CD4-positive, alpha-beta T cell (primary cell): ENCODE results near the gene RASGRP4. TPM values are rescaled to one million over a fixed set of nuclear protein-coding genes. Genes with fewer than 3 reads are reported as not detected.

Experiments
- ATAC-seq: fragments of 200-7000 bp; cut with Tn5 transposase; one replicate; pipeline ENCODE4 v1.10.0; 2022; ENCODE audit warnings: mild to moderate bottlenecking; ENCODE audit not compliant: poor library complexity
- CTCF ChIA-PET: fragments of 350-600 bp; sonication (Branson Sonifier 250); formaldehyde crosslinking; loops from one replicate; lab custom pipeline; 2021; ENCODE audit warnings: antibody characterized with exemption, inconsistent platforms; lab: Charles Lee
- POLR2A ChIA-PET: fragments of 350-600 bp; sonication (Branson Sonifier 250); formaldehyde crosslinking; loops from one replicate; lab custom pipeline; 2021; ENCODE audit warnings: antibody characterized with exemption, inconsistent platforms; lab: Charles Lee
- DNase-seq, 14 experiments: peaks; one replicate each; pipeline ENCODE4 v3.0.0-alpha.2; 2013 to 2020; ENCODE audit warnings: mixed read lengths in 2 of 14
- H3K27ac ChIP-seq, 2 donors: one replicate each; pipeline versions ENCODE4 v1.5.1 to v1.7.0; 2013; ENCODE audit warnings: low read length in 2 of 2, low read depth in 1 of 2, mild to moderate bottlenecking in 1 of 2
- H3K27me3 ChIP-seq, 2 experiments: 1 replicate in 1 of 2; 2 replicates in 1 of 2; pipeline versions ENCODE4 v1.6.1 to v1.7.0; 2013; ENCODE audit warnings: low read length in 2 of 2, control low read depth in 1 of 2, mild to moderate bottlenecking in 1 of 2, moderate library complexity in 1 of 2; ENCODE audit not compliant: insufficient read depth in 2 of 2, control insufficient read depth in 1 of 2
- H3K36me3 ChIP-seq: one replicate; pipeline ENCODE4 v1.6.1; 2013; ENCODE audit warnings: low read length, control low read depth; ENCODE audit not compliant: insufficient read depth
- H3K4me1 ChIP-seq: one replicate; pipeline ENCODE4 v1.6.1; 2013; ENCODE audit warnings: low read length, control low read depth; ENCODE audit not compliant: insufficient read depth
- H3K4me3 ChIP-seq: one replicate; pipeline ENCODE4 v1.5.1; 2013; ENCODE audit warnings: mild to moderate bottlenecking, low read length, moderate library complexity
- H3K9me3 ChIP-seq, 2 experiments: 1 replicate in 1 of 2; 2 replicates in 1 of 2; pipeline versions ENCODE4 v1.6.1 to v1.7.0; 2013; ENCODE audit warnings: low read length in 2 of 2, mild to moderate bottlenecking in 2 of 2, control low read depth in 1 of 2, moderate library complexity in 1 of 2; ENCODE audit not compliant: control insufficient read depth in 1 of 2, insufficient read depth in 1 of 2
- H3K27ac Mint-ChIP-seq: one replicate; pipeline ENCODE4 v1.8.0; 2020; ENCODE audit warnings: mixed read lengths
- H3K27me3 Mint-ChIP-seq: one replicate; pipeline ENCODE4 v1.8.0; 2021; ENCODE audit warnings: mixed read lengths
- H3K36me3 Mint-ChIP-seq: one replicate; pipeline ENCODE4 v1.8.0; 2021; ENCODE audit warnings: low read depth, mixed read lengths
- H3K4me1 Mint-ChIP-seq: one replicate; pipeline ENCODE4 v1.8.0; 2021; ENCODE audit warnings: low read depth, mixed read lengths
- H3K4me3 Mint-ChIP-seq: one replicate; pipeline ENCODE4 v1.8.0; 2020; ENCODE audit warnings: mild to moderate bottlenecking, mixed read lengths
- H3K9me3 Mint-ChIP-seq: one replicate; pipeline ENCODE4 v1.8.0; 2020; ENCODE audit warnings: mixed read lengths
- CTCF ChIP-seq: fragments of 200-600 bp; IDR thresholded peaks from one replicate; pipeline ENCODE4 v1.8.0; 2022; ENCODE audit warnings: antibody characterized with exemption, mild to moderate bottlenecking
- intact Hi-C, 2 experiments: fragments of 100-400 bp; cut with DNase I in 1 of 2; cut with micrococcal nuclease in 1 of 2; formaldehyde crosslinking; loops; one replicate each; pipeline versions ENCODE4 v1.15.1 to v1.9.0; 2023 to 2025; cut with DNase I, micrococcal nuclease
- total RNA-seq, 174 experiments: library from RNA in 2 of 174; stranded (reverse) in 2 of 174; gene quantifications; one replicate each; pipeline ENCODE4 v1.2.3 and lab custom pipeline; 2021 to 2026

The RASGRP4 gene
- total RNA-seq, 2 experiments from 2014 or later: 0.30 to 0.45 TPM

- DNase-seq (no peak), ATAC-seq (no peak)
- Mint-ChIP-seq H3K36me3 (peaks cover 10% of the 10 kb centered on the region), H3K4me3 (no peak overlapping the region), H3K27ac (no peak overlapping the region), H3K27me3 (peaks cover 18% of the 10 kb centered on the region), H3K9me3 (no peaks in the 10 kb centered on the region), H3K4me1 (peaks cover 42% of the 10 kb centered on the region)
- no peak overlapping the region for H3K4me3 ChIP-seq
- ChIA-PET CTCF (no interaction called here), POLR2A (interaction anchor here (0.8 kb wide), 1 partner anchor 457 kb away, joined by 3 read pairs; no protein-coding TSS in a partner anchor)
- peaks cover 0 to under 1% of the 10 kb centered on the region in 2 experiments for H3K9me3 ChIP-seq
- no peak for TF ChIP-seq CTCF
- H3K36me3 ChIP-seq: no peaks in the 10 kb centered on the region
- intact Hi-C loops: loop anchor here in 1 of 2 experiments (5.0 to 10.0 kb wide), 2 partner anchors 340 to 943 kb away; partner anchors contain the start of gene GMFG
- no peak overlapping the region for H3K27ac ChIP-seq
- H3K4me1 ChIP-seq: peaks cover 44% of the 10 kb centered on the region
- H3K27me3 ChIP-seq: peaks cover 8 to 9% of the 10 kb centered on the region in 2 experiments
Measured at GRCh38 chr19:38391911-38392464, 34.0 kb downstream of the RASGRP4 start.

GRCh38 chr19:38389957-38390924 lies 35.8 kb downstream of the RASGRP4 start:
- POLR2A ChIA-PET: interaction anchor here (1.5 to 4.3 kb wide), 3 partner anchors 13 to 229 kb away, joined by 4 to 45 read pairs (median 44); partner anchors contain the start of genes EIF3K, FAM98C and PSMD8
- Histone ChIP-seq H3K9me3 (peaks cover 0 to 5% of the 10 kb centered on the region in 2 experiments), H3K4me1 (peaks cover 52% of the 10 kb centered on the region), H3K27ac (no peak overlapping the region), H3K27me3 (peaks cover 9 to 16% of the 10 kb centered on the region in 2 experiments), H3K36me3 (no peaks in the 10 kb centered on the region), H3K4me3 (no peak overlapping the region)
- ATAC-seq (no peak), DNase-seq (no peak)
- Mint-ChIP-seq H3K9me3 (no peaks in the 10 kb centered on the region), H3K4me3 (peak overlapping the region; percentile 8), H3K27me3 (peaks cover 20% of the 10 kb centered on the region), H3K4me1 (peaks cover 33% of the 10 kb centered on the region), H3K27ac (no peak overlapping the region), H3K36me3 (peaks cover 12% of the 10 kb centered on the region)
- CTCF ChIA-PET: interaction anchor here (0.6 to 4.7 kb wide), 2 partner anchors 13 to 537 kb away, joined by 3 to 45 read pairs; partner anchors contain the start of gene FAM98C
- intact Hi-C loops: loop anchor here (2.0 to 10.0 kb wide), 5 partner anchors 13 to 945 kb away; partner anchors contain the start of genes CATSPERG (in 1 of the 2), FAM98C (in 1 of the 2), GMFG (in 1 of the 2) and PSMD8 (in 1 of the 2)
- TF ChIP-seq CTCF: no peak
